ENCODE data around the gene PCSK2.
"Not testable (repeated sequence)": the region's sequence is repeated elsewhere in the genome, so short reads cannot be mapped to it uniquely, and the experiment has no call there.

PCSK2 gene, protein sequence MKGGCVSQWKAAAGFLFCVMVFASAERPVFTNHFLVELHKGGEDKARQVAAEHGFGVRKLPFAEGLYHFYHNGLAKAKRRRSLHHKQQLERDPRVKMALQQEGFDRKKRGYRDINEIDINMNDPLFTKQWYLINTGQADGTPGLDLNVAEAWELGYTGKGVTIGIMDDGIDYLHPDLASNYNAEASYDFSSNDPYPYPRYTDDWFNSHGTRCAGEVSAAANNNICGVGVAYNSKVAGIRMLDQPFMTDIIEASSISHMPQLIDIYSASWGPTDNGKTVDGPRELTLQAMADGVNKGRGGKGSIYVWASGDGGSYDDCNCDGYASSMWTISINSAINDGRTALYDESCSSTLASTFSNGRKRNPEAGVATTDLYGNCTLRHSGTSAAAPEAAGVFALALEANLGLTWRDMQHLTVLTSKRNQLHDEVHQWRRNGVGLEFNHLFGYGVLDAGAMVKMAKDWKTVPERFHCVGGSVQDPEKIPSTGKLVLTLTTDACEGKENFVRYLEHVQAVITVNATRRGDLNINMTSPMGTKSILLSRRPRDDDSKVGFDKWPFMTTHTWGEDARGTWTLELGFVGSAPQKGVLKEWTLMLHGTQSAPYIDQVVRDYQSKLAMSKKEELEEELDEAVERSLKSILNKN

DNA sequence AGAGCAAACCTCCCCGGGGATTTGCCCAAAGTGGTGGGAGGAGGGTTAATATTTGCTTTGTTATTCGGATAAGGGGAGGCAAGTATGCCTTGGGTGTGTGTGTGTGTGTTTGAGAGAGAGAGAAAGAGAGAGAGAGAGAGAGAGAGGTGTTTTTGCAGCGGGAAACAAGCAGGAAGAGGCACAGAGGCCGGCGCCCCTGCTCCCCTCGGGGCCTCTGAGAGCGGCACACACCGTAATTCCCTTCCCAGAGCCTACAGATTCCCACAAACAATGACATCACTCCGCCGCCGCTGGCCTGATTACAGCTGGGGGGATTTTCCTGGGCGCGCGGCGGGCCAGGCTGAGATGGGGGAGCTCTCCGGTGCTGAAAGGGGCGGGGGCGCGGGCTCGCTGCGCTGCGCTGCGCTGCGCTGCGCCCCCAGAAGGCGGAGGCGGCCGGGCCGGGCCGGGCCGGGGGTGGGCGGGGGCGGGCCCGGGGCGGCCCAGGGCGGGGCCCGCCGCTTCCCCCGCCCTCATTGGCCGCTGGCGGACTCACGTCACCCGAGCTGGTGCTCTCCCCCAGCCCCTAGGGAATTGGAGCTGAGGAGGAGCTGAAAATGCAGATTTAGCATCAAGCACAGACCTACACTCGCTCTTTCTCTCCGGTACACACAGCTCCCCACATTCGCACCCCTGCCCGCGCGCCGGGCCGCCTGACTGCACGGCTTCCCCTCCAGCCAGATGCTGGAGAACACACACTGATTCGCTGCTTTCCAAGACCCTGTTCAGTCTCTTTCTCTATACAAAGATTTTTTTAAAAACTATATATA lies at the start of gene PCSK2:
TSS of gene PCSK2 (plus strand) at position 631 of the 809 bp plus-strand sequence. CDS start 266 bp downstream, outside the sequence.
- no peak for DNase-seq (ENCODE audit: low read depth)

DNA sequence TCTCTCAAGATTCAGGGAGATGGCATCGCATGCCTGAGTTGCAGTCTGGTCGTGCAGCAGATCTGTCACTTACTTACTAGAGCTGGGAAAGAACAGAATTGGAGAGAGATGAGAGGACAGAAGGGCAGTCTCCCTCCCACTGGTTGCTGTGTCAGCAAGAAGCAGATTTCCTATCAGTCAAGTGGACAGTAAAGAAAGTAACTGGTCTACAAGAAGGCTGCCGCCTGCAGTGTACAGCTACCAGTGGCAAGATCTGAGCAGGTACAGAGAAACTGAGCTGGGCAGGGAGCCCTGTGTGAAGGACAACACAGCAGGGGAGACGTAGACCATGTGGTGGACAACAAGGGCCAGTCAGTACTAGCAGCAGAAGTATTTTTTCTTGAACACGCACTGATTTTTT lies 49.5 kb upstream of the PCSK2 start:
- no peak for DNase-seq (ENCODE audit: low read depth)

DNA sequence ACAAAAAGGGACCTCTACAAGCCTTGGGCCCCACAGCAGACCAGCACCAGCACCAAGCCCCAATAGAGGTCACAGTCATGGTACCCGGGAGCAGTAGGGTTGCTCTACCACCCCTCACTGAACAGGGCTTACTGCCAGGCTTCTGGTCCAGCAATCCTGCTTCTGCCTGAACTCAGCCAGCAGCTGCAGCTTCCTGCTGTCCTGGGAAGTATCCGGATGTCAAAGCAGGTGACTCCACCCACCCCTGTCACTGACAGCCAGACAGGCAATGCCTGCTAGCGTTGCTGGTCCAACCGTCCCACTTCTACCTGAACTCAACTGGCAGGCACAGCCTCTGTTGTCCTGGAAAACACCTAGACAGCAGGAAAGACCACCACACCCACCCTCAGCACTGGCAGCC lies 47.0 kb upstream of the PCSK2 start:
- no peak for DNase-seq (ENCODE audit: low read depth)

DNA sequence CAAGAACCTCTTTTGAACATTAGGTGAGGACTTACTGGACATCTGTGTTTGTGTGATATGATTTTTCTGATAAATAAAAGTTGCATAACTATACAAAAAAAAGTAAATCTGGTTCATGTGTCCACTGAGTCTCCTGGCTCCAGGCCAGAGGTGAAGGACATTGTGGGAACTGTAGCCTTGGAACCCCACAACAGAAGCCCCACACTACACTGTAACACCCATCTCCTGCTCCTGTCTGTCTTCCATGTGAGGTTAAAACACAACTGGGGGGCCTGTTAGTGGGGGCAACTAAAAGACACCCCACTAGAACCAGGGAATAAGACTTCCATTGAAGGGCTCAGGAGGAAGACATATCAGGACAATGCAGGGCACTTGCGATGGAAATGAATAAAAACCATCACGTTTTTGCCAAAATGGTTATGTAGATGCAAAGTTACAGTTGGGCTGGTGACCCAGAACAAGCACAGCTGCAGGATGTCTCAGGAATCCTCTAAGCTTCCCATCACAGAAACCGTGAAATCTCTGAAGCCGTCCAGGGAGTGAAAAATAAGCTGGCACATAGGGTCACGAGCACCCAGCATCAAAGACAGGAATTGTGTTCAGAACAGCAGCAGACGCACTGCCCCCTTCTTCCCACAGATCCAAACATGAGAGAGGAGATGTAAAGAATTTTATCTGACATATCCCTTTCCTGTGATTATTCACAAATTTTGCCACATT lies 36.7 kb upstream of the PCSK2 start:
- no peak for DNase-seq (ENCODE audit: low read depth)

DNA sequence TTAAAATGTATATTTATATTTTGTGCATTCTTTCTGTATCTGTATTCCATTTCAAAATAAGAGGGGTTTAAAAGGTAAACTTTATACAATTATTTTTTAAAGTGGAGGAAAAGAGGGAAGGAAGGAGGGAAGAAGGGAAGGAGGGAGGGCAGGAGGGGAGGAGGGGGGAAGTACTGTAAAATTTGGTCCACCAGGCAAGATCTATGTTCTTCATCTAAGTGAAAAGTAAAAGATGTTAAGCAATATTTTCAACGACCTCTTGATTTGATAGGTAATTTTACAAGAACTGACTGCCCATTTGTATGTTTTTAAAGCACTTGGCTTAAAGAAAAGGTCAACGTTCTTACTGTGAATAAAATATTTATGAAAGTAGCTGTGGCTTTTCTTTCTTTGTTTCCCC lies 29.8 kb upstream of the PCSK2 start:
- DNase-seq (ENCODE audit: low read depth), result no peak

DNA sequence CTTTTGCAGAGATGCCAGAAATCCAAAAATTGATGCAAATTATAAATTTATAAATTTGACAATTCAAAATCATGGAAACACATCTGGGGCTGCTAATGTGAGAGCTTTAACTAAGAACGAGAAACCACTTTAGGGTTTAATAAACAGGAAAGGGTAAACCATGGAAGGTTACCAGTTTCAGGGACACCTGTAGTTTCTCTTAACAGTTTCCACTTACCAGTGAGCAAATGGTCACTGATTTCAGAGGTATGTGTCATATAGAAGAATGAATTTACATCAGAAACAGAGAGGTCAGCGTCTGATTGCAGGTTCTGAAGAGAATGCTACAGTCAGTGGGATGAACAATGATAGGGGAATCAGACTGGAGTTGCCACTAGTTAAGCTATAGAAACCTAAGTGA lies 24.8 kb upstream of the PCSK2 start:
- no peak for DNase-seq (ENCODE audit: low read depth)

DNA sequence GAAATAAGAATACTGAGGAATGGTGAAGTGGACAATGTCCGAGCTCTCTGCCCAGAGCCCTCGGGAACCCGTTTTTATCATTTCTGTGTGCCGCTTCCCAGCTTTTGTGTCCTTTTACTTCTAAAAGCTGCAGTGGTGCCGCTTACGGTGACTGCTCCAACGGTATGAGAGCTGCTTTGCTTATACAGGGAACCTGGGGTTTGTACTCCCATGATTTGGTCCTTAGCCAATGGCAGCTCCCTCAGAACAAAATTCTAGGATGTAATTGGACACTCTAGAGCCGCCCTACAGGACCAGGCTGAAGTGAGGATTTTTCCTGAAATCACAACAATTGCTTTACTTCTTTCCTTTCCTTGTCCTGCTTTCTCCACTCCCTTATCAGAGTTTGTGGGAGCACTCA lies 24.2 kb upstream of the PCSK2 start:
- DNase-seq (ENCODE audit: low read depth), result no peak

DNA sequence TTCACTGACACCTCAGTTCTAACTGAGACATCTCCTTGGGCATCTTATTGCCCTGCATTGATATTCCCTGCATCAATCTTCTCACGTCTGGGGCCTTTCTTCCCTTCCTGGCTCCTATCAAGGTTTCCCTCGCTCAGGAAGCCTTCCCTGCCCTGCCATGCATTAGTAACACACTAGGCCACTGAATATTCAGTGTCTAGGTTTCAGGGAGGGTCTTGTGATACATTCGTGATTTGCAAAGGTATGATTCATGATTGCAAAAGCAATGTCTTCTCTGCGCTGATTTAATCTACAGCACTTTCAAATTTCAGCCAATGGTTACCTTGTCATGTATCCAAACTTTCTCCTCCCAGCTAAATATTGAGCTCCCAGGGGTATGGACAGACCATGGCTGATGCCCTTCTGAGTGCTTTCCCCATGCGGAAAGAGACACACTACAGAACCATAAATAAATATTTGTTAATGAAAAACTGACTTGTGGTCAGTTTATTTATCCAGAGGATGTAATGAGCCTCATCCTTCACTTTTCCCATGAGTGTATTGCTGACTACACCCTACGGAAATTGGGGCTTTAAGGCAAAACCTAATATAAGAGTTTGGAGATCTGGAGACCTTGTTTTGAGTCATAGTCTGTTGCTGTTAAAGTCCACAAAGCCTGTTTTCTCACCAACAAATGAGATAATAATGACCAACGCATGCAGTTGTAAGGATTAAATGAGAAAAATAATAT lies 21.6 kb upstream of the PCSK2 start:
- no peak for DNase-seq (ENCODE audit: low read depth)

DNA sequence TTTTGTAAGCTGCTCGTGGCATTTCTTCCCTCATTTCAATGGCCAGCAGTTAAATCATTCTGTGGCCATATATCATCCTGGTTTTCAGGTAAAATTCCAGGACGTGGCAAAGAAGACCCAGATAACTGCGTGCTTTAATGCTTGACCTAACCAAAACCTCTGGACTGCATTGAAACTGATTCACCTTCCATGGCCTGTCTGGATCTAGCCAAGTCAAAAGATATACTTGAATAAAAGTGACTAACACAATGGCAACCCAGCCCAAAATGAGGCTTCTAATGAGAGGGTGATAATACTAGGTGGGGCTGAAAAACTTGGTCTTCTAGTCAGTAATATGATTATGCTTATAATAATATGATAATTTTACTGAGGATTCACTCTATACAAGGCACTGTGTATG lies 16.5 kb upstream of the PCSK2 start:
- DNase-seq (ENCODE audit: low read depth), result no peak

DNA sequence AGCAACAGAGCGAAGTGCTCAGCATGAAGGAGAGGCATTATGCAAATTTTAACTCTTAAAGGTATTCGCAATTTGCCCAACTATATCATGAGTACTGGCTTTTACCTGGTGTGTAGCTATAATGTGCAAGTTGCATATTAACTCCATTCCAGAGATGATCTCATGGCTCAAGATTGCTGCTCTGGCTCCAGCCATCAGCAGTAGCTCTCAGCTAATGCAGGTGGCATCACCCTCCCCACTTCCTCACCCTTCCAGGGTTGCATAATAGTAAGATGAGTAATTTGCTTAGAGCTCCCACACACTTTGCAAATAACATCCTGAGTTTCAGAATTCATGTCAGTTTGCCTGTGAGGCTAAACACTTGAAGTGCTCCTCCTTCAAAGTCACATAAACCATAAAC lies 15.9 kb upstream of the PCSK2 start:
- DNase-seq (ENCODE audit: low read depth), result no peak

DNA sequence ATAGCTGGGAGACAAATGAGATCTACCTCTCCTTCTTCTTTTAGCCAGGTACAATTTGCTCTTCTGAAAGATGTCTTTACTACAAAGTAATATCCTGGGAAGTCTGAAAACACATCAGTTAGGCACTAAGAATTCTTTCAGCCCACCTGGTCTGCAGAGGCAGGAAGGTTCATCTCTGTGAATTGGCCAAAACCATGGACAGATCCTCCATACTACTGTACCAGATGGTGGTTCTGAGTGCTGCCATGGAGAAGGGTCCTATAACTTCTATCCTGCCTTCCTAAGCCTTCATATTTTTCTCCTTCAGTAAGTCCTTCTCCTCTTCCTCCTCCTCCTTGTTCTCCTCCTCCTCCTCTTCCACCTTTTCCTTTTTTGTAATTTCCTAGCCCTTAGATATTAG lies 11.7 kb upstream of the PCSK2 start:
- DNase-seq (ENCODE audit: low read depth), result no peak

DNA sequence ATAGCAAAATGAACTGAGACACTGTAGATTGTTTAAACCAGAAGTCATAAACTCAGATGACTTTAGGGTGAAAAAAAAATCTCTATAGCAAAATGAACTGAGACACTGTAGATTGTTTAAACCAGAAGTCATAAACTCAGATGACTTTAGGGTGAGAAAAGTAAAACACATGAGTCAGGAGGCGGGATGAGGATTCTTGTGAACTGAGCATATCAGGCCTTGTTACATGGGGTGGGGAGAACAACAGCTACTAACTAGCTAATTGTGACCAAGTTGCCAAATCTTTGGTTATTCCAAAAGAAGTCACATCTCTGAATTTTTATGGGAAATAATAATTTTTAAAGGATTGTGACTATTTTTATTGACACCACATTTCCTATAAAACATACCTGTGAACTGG lies 7.0 kb upstream of the PCSK2 start:
- not testable (repeated sequence) for DNase-seq (ENCODE audit: low read depth)

DNA sequence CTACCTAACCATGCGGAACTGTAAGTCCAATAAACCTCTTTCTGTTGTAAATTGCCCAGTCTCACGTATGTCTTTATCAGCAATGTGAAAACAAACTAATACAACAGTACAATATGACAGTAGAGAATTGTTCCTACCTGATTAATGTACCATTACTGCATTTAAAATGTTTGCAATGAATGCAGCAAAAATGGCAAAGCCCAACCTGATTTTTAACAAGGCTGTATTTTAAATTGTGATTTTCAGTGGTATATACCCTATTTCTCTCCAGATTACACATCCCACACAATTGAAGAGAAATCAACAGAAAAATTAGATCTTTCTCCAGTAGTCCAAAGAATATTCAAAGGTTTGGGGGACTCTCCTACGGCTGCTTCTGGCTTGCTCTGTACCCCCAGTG lies 3.3 kb upstream of the PCSK2 start:
- no peak for DNase-seq (ENCODE audit: low read depth)

DNA sequence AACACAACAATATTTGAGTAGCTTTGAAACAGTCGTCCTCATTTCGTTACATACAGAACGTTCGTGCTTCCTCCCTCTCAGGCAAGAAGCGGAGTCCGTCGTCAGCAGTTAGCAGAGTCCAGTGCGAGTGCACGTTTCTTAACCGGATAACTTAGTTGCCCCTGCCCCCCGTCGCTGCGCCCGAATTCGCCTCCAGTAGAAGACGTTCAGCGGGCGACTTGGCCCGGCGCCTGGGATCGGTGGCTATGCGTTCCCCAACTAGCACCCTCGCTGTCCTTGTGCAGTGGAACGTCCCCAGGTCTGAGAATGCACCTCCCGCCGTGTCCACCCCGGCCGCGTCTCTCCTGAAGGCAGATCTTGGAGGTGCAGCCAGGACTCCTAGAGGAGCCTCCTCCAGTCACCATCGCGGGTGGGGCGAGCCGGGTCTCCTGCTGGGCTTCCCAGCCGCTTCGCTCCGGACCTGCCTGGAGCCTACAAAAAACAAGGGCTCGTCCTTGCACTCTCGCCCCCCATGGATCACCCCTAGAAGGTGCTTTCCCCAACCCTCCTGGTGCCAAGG lies 910 bp upstream of the PCSK2 start:
- no peak for DNase-seq (ENCODE audit: low read depth)

DNA sequence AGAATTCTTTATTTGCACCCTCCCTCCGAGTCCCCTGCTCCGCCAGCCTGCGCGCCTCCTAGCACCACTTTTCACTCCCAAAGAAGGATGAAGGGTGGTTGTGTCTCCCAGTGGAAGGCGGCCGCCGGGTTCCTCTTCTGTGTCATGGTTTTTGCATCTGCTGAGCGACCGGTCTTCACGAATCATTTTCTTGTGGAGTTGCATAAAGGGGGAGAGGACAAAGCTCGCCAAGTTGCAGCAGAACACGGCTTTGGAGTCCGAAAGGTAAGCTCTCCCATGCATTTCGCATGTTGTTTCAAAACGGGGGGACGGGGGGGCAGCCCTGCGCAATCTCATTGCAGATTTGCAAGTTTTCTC lies 357 bp downstream of the PCSK2 start:
- no peak for DNase-seq (ENCODE audit: low read depth)

DNA sequence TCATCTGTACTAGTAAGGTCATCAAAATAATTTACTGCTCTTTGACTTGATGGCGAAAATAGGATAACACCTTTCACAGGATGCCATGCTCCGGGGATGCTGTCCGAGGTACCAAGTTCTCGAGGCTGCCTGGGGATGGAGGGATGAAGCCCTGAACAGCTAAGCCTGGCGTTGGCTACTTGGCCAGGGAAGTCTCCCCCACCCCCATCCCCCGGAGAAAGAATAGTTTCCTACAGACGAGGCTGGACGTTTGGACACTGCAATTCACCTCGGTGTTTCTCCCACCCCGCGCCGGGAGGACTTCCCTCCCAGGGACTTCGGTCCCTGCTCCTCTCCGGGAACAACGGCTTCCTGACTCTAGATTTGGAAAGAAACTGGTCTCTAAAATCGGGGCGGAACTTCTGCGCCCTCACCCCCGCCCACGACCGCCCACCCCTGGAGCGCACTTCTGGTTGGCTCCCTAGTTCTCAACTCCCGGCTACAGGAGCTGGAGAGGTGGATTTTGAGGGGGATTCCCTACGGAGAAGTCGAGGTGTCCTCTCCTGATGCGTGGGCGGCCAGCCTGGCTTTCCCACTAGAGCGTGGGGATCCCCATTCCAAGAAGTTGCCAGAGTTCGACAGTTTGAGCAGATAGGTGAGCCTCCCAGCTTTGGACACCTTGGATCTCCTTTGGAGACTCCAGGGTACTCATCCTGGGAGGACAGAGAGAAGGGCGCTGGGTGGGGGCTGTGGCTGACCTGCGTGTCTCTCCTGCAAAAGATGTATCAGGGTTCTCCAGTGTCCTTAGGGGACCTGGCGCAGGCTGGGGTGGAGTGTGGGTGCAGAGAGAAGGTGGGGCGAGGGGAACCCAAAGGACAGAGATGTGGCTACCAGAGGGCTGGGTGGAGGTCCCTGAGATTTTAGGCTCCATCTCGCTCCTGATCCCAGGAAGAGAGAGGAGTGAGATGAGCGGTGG lies 1.1 kb downstream of the PCSK2 start:
- DNase-seq (ENCODE audit: low read depth), result no peak

DNA sequence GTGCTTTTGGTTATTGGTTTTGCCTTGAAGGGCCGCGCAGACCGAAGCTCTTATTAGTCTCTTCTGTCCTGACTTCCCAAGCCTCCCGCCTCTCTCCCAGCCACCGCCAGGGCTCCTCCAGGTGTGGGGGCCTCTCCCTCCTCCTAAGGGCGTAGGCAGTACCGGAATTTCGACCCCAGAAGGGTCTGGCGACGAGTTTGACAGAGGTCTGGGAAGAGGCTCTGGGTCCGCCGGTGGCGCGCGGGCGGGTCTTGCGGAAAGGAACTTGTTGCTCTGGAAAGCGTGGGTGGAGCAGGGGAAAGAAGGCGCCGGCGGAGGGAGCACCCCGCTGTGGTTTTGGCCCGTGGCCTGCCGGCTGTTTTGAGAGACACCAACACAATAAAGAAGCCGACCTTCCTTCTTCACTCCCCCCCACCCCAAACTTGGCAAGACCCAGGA lies 1.8 kb downstream of the PCSK2 start:
- no peak for DNase-seq (ENCODE audit: low read depth)

DNA sequence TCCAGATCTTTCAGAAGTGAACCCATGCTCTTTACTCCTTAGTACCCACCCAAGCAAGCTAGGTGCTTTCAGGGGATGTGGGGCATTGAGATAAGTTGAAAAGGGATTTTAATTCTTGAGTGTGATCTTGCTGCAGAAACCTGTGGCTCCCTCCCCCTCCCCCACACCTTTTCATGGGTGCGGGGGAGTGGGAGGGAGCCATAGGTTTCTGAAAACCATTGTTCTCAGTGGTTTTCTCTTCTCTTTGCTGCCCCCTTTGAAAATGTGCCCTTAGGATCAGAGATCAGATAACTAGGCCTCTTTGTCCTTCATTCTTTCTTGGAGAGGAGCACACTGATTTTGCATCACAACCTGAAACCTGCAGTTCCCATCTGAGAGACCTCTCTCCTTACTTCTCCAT lies 2.4 kb downstream of the PCSK2 start:
- DNase-seq (ENCODE audit: low read depth), result no peak

DNA sequence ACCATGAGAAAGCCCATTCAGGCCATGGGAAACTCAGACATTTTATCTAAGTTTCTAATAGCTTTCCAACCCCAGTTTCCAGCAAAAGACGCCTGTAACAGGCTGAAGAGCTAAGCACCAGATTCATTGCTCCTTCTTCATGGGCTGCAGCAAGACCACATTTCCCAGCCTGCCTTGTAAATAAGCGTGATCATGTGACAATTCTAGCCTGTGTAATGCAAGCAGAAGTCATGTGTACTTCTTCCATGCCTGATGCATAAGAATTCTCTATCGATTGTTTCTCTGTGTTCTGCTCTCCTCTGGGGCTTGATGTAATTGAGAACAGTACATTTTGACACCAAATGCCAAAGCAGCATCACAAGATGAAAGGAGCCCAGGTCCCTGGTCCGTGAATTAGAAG lies 6.8 kb downstream of the PCSK2 start:
- no peak for DNase-seq (ENCODE audit: low read depth)

DNA sequence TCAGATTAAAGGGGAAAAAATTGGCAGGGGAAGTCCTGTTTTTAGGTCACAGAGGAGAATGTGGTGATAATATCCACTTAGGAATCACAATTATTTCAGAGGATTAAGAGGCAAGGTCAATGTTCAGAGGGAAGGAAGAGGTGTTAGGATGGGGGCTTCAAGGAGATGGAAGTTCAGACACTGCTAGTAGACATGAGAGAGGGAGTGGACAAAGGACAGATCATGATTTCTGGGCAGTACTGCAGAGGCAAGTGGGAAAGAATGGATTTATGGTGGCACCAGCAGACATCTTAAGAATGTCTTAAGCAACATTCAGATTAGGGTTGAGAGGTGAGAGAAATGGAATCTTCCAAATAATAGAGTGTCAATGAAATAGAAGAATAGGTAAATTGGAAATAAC lies 9.9 kb downstream of the PCSK2 start:
- no peak for DNase-seq (ENCODE audit: low read depth)
